ENCODE measurements around the gene NFKBIE. TPM values are rescaled to one million over a fixed set of nuclear protein-coding genes. Genes with fewer than 3 reads are reported as not detected.
"Not testable (repeated sequence)": the region's sequence is repeated elsewhere in the genome, so short reads cannot be mapped to it uniquely, and the experiment has no call there.

NFKBIE gene
- total RNA-seq, 1 donor from 2014 or later = 2.8 TPM

GRCh38 chr6:44245391-44245911 is 19.9 kb downstream of the NFKBIE start:
- ATAC-seq = no peak

- no peak for ATAC-seq
Measured at GRCh38 chr6:44243345-44243744, 22.0 kb downstream of the NFKBIE start.

- no peak for ATAC-seq
Measured at GRCh38 chr6:44238687-44239350, 26.5 kb downstream of the NFKBIE start.

- ATAC-seq = peak; percentile 85
Measured at GRCh38 chr6:44237813-44238433, 27.4 kb downstream of the NFKBIE start.

GRCh38 chr6:44237021-44237812 is 28.1 kb downstream of the NFKBIE start:
- ATAC-seq = peak; percentile 98

- ATAC-seq = no peak
Measured at GRCh38 chr6:44235891-44236516, 29.3 kb downstream of the NFKBIE start.

GRCh38 chr6:44235269-44235668 is 30.1 kb downstream of the NFKBIE start:
- no peak for ATAC-seq

- ATAC-seq = peak; percentile 32
Measured at GRCh38 chr6:44234101-44235025, 31.0 kb downstream of the NFKBIE start.

GRCh38 chr6:44233567-44234100 is 31.7 kb downstream of the NFKBIE start:
- ATAC-seq = no peak

- no peak for ATAC-seq
Measured at GRCh38 chr6:44232676-44233566, 32.4 kb downstream of the NFKBIE start.

GRCh38 chr6:44231426-44231825 is 33.9 kb downstream of the NFKBIE start:
- not testable (repeated sequence) for ATAC-seq

- no peak for ATAC-seq
Measured at GRCh38 chr6:44230034-44230675, 35.2 kb downstream of the NFKBIE start.

- no peak for ATAC-seq
Measured at GRCh38 chr6:44229376-44230033, 35.8 kb downstream of the NFKBIE start.

GRCh38 chr6:44228836-44229235 is 36.5 kb downstream of the NFKBIE start:
- ATAC-seq = no peak

- no peak for ATAC-seq
Measured at GRCh38 chr6:44228433-44228832, 36.9 kb downstream of the NFKBIE start.

GRCh38 chr6:44228031-44228430 is 37.3 kb downstream of the NFKBIE start:
- no peak for ATAC-seq

GRCh38 chr6:44227148-44227793 is 38.1 kb downstream of the NFKBIE start:
- ATAC-seq = no peak

- no peak for ATAC-seq
Measured at GRCh38 chr6:44226368-44227147, 38.8 kb downstream of the NFKBIE start.

Data from esophagus mucosa (tissue), 1 donor.